ENCODE data around the gene ZNF516.

ZNF516 gene

DNA sequence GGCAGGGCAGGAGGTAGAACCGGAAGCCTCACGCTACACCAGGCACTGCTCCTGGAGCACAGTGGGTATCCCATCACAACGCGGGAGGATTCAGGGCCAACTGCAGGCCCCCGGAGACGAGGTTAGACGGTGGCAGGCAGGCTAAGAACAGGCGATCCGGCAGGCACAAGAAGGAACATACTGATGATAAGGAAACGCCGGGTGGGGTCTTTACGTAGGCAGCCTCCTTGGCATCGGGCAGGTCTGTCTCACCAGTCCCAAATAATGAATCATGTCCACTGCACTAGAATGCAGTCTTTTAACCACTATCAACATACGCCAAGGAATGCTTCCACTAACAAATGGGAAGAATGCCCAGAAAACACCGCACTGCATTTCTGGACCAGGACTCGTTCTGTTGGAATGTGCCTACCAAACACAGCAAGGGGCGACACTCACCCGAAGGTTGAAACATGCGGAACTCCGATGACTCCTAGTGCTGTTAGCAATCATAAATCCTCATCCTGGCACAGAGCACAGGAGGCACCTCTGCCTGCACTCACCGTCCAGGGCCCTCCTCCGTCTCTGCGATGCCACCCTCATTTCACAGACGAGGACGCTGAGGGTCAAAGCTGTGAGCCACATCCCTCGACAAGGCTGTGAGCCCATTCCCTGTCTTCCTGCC, 35.2 kb downstream of the ZNF516 start:
- peaks cover 22% of the 10 kb centered on the region for H3K4me1 ChIP-seq (ENCODE audit: insufficient read depth, poor library complexity, severe bottlenecking)

DNA sequence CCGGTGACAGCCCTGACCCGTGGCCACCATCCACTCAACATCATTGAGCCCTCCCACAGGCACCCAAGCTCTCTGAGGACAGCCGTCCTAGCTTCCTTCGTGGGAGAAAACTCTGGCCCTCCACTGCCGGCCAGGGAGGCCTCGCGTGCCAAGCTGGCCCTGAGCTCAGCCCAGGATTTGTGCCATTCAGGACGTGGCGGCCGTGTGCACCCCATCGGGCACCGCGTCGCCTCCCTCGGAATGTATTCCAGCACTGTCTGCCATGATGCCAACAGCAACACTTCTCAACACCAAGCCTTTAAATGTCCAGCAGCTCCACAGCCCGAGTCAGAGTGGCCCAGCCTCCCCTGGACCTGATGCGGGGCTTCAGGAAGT, 35.7 kb downstream of the ZNF516 start:
- DNase-seq (ENCODE audit: low spot score) = no peak
- Histone ChIP-seq H3K27ac (ENCODE audit: poor library complexity, severe bottlenecking) (peak overlapping the region; percentile 85), H3K4me3 (ENCODE audit: severe bottlenecking) (no peak overlapping the region), H3K9me3 (ENCODE audit: severe bottlenecking) (no peaks in the 10 kb centered on the region), H3K36me3 (ENCODE audit: low read depth) (peaks cover 6% of the 10 kb centered on the region; the same call in 1 of the 2 replicates), H3K27me3 (ENCODE audit: insufficient read depth, poor library complexity, severe bottlenecking) (no peaks in the 10 kb centered on the region), H3K4me1 (ENCODE audit: insufficient read depth, poor library complexity, severe bottlenecking) (peaks cover 22% of the 10 kb centered on the region)
- no peak for ATAC-seq (ENCODE audit: low read depth)
- TF ChIP-seq, protein P1, sequence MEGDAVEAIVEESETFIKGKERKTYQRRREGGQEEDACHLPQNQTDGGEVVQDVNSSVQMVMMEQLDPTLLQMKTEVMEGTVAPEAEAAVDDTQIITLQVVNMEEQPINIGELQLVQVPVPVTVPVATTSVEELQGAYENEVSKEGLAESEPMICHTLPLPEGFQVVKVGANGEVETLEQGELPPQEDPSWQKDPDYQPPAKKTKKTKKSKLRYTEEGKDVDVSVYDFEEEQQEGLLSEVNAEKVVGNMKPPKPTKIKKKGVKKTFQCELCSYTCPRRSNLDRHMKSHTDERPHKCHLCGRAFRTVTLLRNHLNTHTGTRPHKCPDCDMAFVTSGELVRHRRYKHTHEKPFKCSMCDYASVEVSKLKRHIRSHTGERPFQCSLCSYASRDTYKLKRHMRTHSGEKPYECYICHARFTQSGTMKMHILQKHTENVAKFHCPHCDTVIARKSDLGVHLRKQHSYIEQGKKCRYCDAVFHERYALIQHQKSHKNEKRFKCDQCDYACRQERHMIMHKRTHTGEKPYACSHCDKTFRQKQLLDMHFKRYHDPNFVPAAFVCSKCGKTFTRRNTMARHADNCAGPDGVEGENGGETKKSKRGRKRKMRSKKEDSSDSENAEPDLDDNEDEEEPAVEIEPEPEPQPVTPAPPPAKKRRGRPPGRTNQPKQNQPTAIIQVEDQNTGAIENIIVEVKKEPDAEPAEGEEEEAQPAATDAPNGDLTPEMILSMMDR (IDR thresholded peaks at IDR 0.05; ENCODE audit: poor library complexity, severe bottlenecking) = no peak

More for the DNA sequence above, 35.2 kb downstream of the ZNF516 start:
- DNase-seq (ENCODE audit: low spot score) (peak; percentile 95), ATAC-seq (ENCODE audit: low read depth) (peak; percentile 98)
- TF ChIP-seq, protein P1 (IDR thresholded peaks at IDR 0.05; ENCODE audit: poor library complexity, severe bottlenecking) = peak; percentile 43
- H3K9me3 ChIP-seq (ENCODE audit: severe bottlenecking) = no peaks in the 10 kb centered on the region
- H3K27ac ChIP-seq (ENCODE audit: poor library complexity, severe bottlenecking) = peak overlapping the region; percentile 85
- peaks cover 6% of the 10 kb centered on the region; the same call in 1 of the 2 replicates for H3K36me3 ChIP-seq (ENCODE audit: low read depth)
- H3K4me3 ChIP-seq (ENCODE audit: severe bottlenecking) = no peak overlapping the region
- no peaks in the 10 kb centered on the region for H3K27me3 ChIP-seq (ENCODE audit: insufficient read depth, poor library complexity, severe bottlenecking)

DNA sequence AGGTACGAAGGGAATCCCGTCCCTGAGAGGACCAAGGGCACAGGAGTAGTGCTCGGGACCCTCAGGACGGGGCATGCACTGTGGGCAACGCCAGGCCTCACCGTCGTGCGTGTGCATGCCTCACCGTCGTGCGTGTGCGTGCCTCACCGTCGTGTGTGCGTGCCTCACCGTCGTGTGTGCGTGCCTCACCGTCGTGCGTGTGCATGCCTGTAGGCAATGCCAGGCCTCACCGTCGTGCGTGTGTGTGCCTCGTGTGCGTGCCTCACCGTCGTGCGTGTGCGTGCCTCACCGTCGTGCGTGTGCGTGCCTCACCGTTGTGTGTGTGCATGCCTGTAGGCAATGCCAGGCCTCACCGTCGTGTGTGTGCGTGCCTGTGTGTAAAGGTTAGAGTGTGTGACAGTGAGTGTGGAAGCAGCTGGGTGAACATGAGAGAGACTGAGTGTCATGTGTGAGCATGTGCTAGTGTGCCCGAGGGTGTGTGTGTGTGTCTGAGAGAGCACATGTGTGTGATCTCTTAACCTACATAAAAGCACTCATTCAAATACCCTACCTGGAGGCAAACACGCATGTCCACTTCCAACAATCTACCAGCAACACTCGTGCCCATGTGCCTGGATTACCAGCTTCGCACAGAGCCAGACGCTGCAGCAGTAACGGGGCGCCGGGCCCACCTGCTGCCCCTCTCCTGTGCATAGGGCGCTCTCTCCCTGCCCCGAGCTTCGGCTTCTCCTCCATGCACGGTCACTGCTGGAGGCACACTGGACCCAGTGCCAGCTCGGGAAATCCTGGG, 36.3 kb downstream of the ZNF516 start:
- peak overlapping the region; percentile 85 for H3K27ac ChIP-seq (ENCODE audit: poor library complexity, severe bottlenecking)
- peaks cover 22% of the 10 kb centered on the region for H3K4me1 ChIP-seq (ENCODE audit: insufficient read depth, poor library complexity, severe bottlenecking)
- DNase-seq (ENCODE audit: low spot score) (no peak), ATAC-seq (ENCODE audit: low read depth) (no peak)
- no peak overlapping the region for H3K4me3 ChIP-seq (ENCODE audit: severe bottlenecking)
- no peaks in the 10 kb centered on the region for H3K27me3 ChIP-seq (ENCODE audit: insufficient read depth, poor library complexity, severe bottlenecking)
- TF ChIP-seq, protein P1 (IDR thresholded peaks at IDR 0.05; ENCODE audit: poor library complexity, severe bottlenecking) = no peak
- H3K36me3 ChIP-seq (ENCODE audit: low read depth) = peaks cover 6% of the 10 kb centered on the region; the same call in 1 of the 2 replicates
- H3K9me3 ChIP-seq (ENCODE audit: severe bottlenecking) = no peaks in the 10 kb centered on the region

DNA sequence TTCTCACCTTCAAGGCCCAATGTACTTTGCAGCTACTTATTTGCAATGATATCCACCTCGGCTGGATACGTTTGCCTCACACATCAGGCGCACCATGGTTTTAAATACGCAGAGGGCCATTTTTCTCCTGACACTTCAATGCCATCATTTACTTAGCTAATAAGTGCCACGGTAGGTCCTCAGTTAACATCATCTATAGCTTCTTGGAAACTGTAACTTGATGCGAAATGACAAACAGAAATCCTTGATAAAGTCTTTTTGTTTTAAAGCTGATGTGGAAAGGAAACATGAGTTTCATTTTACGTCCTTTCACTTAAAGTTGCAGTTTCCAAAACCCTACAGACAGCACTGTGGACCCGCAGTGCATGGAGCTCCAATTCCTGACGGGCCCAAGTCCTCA, 37.1 kb downstream of the ZNF516 start:
- peaks cover 6% of the 10 kb centered on the region; the same call in 1 of the 2 replicates for H3K36me3 ChIP-seq (ENCODE audit: low read depth)
- H3K4me1 ChIP-seq (ENCODE audit: insufficient read depth, poor library complexity, severe bottlenecking) = peaks cover 22% of the 10 kb centered on the region
- H3K27ac ChIP-seq (ENCODE audit: poor library complexity, severe bottlenecking) = no peak overlapping the region
- H3K27me3 ChIP-seq (ENCODE audit: insufficient read depth, poor library complexity, severe bottlenecking) = no peaks in the 10 kb centered on the region
- TF ChIP-seq, protein P1 (IDR thresholded peaks at IDR 0.05; ENCODE audit: poor library complexity, severe bottlenecking) = no peak
- H3K4me3 ChIP-seq (ENCODE audit: severe bottlenecking) = no peak overlapping the region
- H3K9me3 ChIP-seq (ENCODE audit: severe bottlenecking) = no peaks in the 10 kb centered on the region
- ATAC-seq (ENCODE audit: low read depth) (no peak), DNase-seq (ENCODE audit: low spot score) (no peak)

Data from RWPE2 (cell line).